WTC11 (cell line): ENCODE measurements around the gene ZEB2. TPM values are rescaled to one million over a fixed set of nuclear protein-coding genes. Genes with fewer than 3 reads are reported as not detected.

Source experiments
- ATAC-seq: fragments of 200-7000 bp; cut with Tn5 transposase; 2 replicates; pipeline ENCODE4 v1.10.0; 2021; ENCODE audit warnings: mild to moderate bottlenecking, moderate library complexity
- CTCF ChIA-PET: fragments of 300-600 bp; sonication (Branson Sonifier 250); formaldehyde crosslinking; loops from one replicate; lab custom pipeline; 2021; ENCODE audit warnings: antibody characterized with exemption; lab: Charles Lee
- POLR2A ChIA-PET: fragments of 350-600 bp; sonication (Branson Sonifier 250); formaldehyde crosslinking; loops from one replicate; lab custom pipeline; 2021; ENCODE audit warnings: antibody characterized with exemption; lab: Charles Lee
- DNase-seq: peaks from one replicate; pipeline ENCODE4 v3.0.0; 2021; ENCODE audit warnings: low spot score
- H3K27ac Mint-ChIP-seq: 2 replicates; pipeline ENCODE4 v1.8.0; 2021; ENCODE audit warnings: mixed read lengths
- H3K27me3 Mint-ChIP-seq: 2 replicates; pipeline ENCODE4 v1.8.0; 2021; ENCODE audit warnings: low read depth, mild to moderate bottlenecking, moderate library complexity, mixed read lengths
- H3K36me3 Mint-ChIP-seq: 2 replicates; pipeline ENCODE4 v1.8.0; 2021; ENCODE audit warnings: mixed read lengths
- H3K4me1 Mint-ChIP-seq: 2 replicates; pipeline ENCODE4 v1.8.0; 2022; ENCODE audit warnings: mixed read lengths
- H3K4me3 Mint-ChIP-seq: 2 replicates; pipeline ENCODE4 v1.8.0; 2021; ENCODE audit warnings: mild to moderate bottlenecking, moderate library complexity, mixed read lengths
- H3K9me3 Mint-ChIP-seq: 2 replicates; pipeline ENCODE4 v1.8.0; 2021; ENCODE audit warnings: mixed read lengths
- CTCF ChIP-seq: fragments of 200-600 bp; IDR thresholded peaks from 2 replicates; pipeline ENCODE4 v1.8.0; 2022; ENCODE audit warnings: antibody characterized with exemption
- FOXP1 ChIP-seq: sonication (generic); formaldehyde crosslinking; IDR thresholded peaks from 2 replicates; pipeline ENCODE4 v1.8.0; 2022; ENCODE audit warnings: missing genetic modification reagents, mild to moderate bottlenecking, moderate library complexity, borderline replicate concordance
- GABPB1 ChIP-seq: sonication (generic); formaldehyde crosslinking; IDR thresholded peaks from 2 replicates; pipeline ENCODE4 v1.8.1; 2023; ENCODE audit warnings: mild to moderate bottlenecking, missing genetic modification reagents
- GTF2I ChIP-seq: fragments of 250-450 bp; sonication (Bioruptor Pico); conservative IDR thresholded peaks from 2 replicates; pipeline ENCODE4 v1.4.0; 2021; ENCODE audit warnings: mild to moderate bottlenecking
- HMGA2 ChIP-seq: fragments of 250-450 bp; sonication (Bioruptor Pico); IDR thresholded peaks from 2 replicates; pipeline ENCODE4 v1.4.0; 2021; ENCODE audit warnings: mild to moderate bottlenecking, moderate library complexity
- MXD4 ChIP-seq: fragments of 250-450 bp; sonication (Bioruptor Pico); IDR thresholded peaks from 2 replicates; pipeline ENCODE4 v1.8.0; 2021; ENCODE audit warnings: mild to moderate bottlenecking, moderate library complexity, borderline replicate concordance
- NFYB ChIP-seq: sonication (generic); formaldehyde crosslinking; conservative IDR thresholded peaks from 2 replicates; pipeline ENCODE4 v1.8.0; 2022; ENCODE audit warnings: low read depth, missing genetic modification reagents
- NR1H2 ChIP-seq: sonication (generic); formaldehyde crosslinking; IDR thresholded peaks from 2 replicates; pipeline ENCODE4 v1.9.0; 2021; ENCODE audit warnings: mild to moderate bottlenecking, moderate library complexity, missing genetic modification reagents
- NR2C2 ChIP-seq: sonication (generic); formaldehyde crosslinking; IDR thresholded peaks from 2 replicates; pipeline ENCODE4 v1.8.0; 2022; ENCODE audit warnings: mild to moderate bottlenecking, missing genetic modification reagents
- NR3C1 ChIP-seq: sonication (generic); formaldehyde crosslinking; conservative IDR thresholded peaks from 2 replicates; pipeline ENCODE4 v1.8.1; 2023; ENCODE audit warnings: low read depth, mild to moderate bottlenecking, missing genetic modification reagents
- OVOL2 ChIP-seq: fragments of 250-450 bp; sonication (Bioruptor Pico); IDR thresholded peaks from 2 replicates; pipeline ENCODE4 v1.9.0; 2021; ENCODE audit warnings: mild to moderate bottlenecking, borderline replicate concordance
- PREB ChIP-seq: sonication (generic); formaldehyde crosslinking; IDR thresholded peaks from 2 replicates; pipeline ENCODE4 v1.8.1; 2022; ENCODE audit warnings: mild to moderate bottlenecking, missing genetic modification reagents, moderate library complexity, borderline replicate concordance
- RELA ChIP-seq: sonication (generic); formaldehyde crosslinking; IDR thresholded peaks from 2 replicates; pipeline ENCODE4 v1.8.1; 2022; ENCODE audit warnings: missing genetic modification reagents, mild to moderate bottlenecking, borderline replicate concordance
- SP1 ChIP-seq: sonication (generic); formaldehyde crosslinking; conservative IDR thresholded peaks from 2 replicates; pipeline ENCODE4 v1.8.1; 2022; ENCODE audit warnings: missing genetic modification reagents
- TEAD1 ChIP-seq: sonication (generic); formaldehyde crosslinking; IDR thresholded peaks from 2 replicates; pipeline ENCODE4 v1.8.0; 2022; ENCODE audit warnings: mild to moderate bottlenecking, missing genetic modification reagents
- TP53 ChIP-seq: sonication (generic); formaldehyde crosslinking; IDR thresholded peaks from 2 replicates; pipeline ENCODE4 v1.8.1; 2023; ENCODE audit warnings: mild to moderate bottlenecking, missing genetic modification reagents
- ZBTB21 ChIP-seq: sonication (generic); formaldehyde crosslinking; IDR thresholded peaks from 2 replicates; pipeline ENCODE4 v1.8.1; 2023; ENCODE audit warnings: mild to moderate bottlenecking, missing genetic modification reagents, borderline replicate concordance
- total RNA-seq: library from RNA; stranded (reverse); gene quantifications from 3 replicates; pipeline ENCODE4 v1.2.3, GENCODE V29; 2021
- TF ChIP-seq, protein P1 (sequence below): sonication (generic); formaldehyde crosslinking; IDR thresholded peaks from 2 replicates; pipeline ENCODE4 v1.8.0; 2022; ENCODE audit warnings: missing genetic modification reagents
- TF ChIP-seq, protein P2 (sequence below): sonication (generic); formaldehyde crosslinking; IDR thresholded peaks from 2 replicates; pipeline ENCODE4 v1.8.0; 2022; ENCODE audit warnings: mild to moderate bottlenecking, missing genetic modification reagents

Gene ZEB2
- total RNA-seq, 1 experiment from 2014 or later = 0.42 TPM

DNA sequence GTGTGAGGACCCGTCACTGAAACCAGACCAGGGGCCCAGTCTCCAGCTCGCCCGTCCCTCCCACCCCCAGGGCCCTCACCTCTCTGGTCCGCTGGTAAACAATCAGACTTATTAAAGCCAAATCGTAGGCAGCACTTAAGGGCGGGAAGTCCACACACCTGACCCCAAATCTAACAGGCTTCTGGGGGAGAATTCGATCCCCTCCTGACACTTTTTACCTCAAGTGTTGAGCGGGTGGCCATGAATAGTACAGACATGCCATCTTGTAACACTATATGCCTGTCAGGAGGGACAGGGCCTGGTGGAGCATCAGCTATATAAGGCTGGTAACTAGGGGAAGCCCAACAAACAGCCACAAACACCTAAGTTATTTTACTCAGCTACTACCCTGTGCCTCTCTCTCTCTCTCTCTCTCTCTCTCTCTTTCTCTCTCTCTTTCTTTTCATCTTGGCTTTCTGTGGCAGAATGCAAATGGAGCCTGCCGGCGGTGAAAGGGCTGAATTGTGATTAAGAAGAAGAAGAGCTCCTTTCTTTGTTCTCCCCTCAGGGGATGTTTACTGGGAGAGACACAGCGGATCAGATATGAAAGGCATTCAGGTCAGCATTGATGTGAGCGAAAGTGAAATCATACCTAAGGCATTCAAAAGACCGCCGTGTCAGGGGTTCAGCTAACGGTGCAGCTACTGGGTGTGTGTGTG is 9.5 kb downstream of the ZEB2 start (continued):
- TF ChIP-seq, protein P1, sequence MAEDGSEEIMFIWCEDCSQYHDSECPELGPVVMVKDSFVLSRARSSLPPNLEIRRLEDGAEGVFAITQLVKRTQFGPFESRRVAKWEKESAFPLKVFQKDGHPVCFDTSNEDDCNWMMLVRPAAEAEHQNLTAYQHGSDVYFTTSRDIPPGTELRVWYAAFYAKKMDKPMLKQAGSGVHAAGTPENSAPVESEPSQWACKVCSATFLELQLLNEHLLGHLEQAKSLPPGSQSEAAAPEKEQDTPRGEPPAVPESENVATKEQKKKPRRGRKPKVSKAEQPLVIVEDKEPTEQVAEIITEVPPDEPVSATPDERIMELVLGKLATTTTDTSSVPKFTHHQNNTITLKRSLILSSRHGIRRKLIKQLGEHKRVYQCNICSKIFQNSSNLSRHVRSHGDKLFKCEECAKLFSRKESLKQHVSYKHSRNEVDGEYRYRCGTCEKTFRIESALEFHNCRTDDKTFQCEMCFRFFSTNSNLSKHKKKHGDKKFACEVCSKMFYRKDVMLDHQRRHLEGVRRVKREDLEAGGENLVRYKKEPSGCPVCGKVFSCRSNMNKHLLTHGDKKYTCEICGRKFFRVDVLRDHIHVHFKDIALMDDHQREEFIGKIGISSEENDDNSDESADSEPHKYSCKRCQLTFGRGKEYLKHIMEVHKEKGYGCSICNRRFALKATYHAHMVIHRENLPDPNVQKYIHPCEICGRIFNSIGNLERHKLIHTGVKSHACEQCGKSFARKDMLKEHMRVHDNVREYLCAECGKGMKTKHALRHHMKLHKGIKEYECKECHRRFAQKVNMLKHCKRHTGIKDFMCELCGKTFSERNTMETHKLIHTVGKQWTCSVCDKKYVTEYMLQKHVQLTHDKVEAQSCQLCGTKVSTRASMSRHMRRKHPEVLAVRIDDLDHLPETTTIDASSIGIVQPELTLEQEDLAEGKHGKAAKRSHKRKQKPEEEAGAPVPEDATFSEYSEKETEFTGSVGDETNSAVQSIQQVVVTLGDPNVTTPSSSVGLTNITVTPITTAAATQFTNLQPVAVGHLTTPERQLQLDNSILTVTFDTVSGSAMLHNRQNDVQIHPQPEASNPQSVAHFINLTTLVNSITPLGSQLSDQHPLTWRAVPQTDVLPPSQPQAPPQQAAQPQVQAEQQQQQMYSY (CRISPR knock-in tag) = no peak
- TF ChIP-seq SP1 (CRISPR knock-in tag) (0 out of 2 replicates have a peak, but pooled peaks have one; percentile 25), NR3C1 (CRISPR knock-in tag) (no peak), RELA (CRISPR knock-in tag) (no peak), OVOL2 (CRISPR knock-in tag) (no peak), NR1H2 (CRISPR knock-in tag) (no peak), NR2C2 (no peak), CTCF (no peak), PREB (no peak), NFYB (CRISPR knock-in tag) (no peak)
- TF ChIP-seq, protein P2, sequence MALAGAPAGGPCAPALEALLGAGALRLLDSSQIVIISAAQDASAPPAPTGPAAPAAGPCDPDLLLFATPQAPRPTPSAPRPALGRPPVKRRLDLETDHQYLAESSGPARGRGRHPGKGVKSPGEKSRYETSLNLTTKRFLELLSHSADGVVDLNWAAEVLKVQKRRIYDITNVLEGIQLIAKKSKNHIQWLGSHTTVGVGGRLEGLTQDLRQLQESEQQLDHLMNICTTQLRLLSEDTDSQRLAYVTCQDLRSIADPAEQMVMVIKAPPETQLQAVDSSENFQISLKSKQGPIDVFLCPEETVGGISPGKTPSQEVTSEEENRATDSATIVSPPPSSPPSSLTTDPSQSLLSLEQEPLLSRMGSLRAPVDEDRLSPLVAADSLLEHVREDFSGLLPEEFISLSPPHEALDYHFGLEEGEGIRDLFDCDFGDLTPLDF (CRISPR knock-in tag) = no peak

DNA sequence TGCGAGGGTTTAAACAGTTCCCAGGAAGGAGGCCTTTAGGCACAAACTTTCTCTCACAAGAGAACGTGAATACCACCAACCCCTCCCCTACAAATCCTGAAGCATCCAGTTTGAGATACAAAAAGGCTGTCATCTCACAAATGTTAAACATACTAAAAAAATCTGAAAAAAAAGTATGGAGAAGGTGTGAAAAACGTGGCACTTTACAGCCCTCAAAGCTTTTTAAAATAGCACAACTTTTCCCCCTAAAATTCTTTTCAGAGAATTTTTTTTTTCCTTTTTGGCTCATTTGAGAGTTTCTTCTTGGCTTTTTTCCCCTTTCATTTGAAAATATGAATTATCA is 10.1 kb downstream of the ZEB2 start:
- H3K4me3 Mint-ChIP-seq = no peak overlapping the region; the same call in 1 of the 2 replicates

GRCh38 chr2:144509001-144509878 is 10.7 kb downstream of the ZEB2 start:
- ATAC-seq = no peak
- CTCF ChIA-PET = interaction anchor here (1.4 to 1.5 kb wide), 2 partner anchors 59 to 60 kb away, joined by 6 to 13 read pairs; no protein-coding TSS in a partner anchor
- Mint-ChIP-seq H3K9me3 (no peaks in the 10 kb centered on the region), H3K4me1 (peaks cover 78% of the 10 kb centered on the region), H3K36me3 (no peaks in the 10 kb centered on the region), H3K27ac (no peak overlapping the region), H3K4me3 (peak overlapping the region; percentile 28), H3K27me3 (peaks cover 63% of the 10 kb centered on the region)
- POLR2A ChIA-PET = no interaction called here
- no peak for DNase-seq
- TF ChIP-seq MXD4 (CRISPR knock-in tag) (no peak), TP53 (CRISPR knock-in tag) (no peak), ZBTB21 (CRISPR knock-in tag) (no peak), NR3C1 (CRISPR knock-in tag) (no peak), GTF2I (no peak), FOXP1 (CRISPR knock-in tag) (no peak)

More for the DNA sequence above, 10.1 kb downstream of the ZEB2 start:
- H3K9me3 Mint-ChIP-seq = no peaks in the 10 kb centered on the region
- H3K27me3 Mint-ChIP-seq = peaks cover 69% of the 10 kb centered on the region
- no peak for DNase-seq
- ChIA-PET POLR2A (interaction anchor here (0.5 to 0.9 kb wide), 4 partner anchors 15 to 909 kb away, joined by 3 to 7 read pairs (median 3); no protein-coding TSS in a partner anchor), CTCF (interaction anchor here (1.5 kb wide), 1 partner anchor 60 kb away, joined by 13 read pairs; no protein-coding TSS in a partner anchor)
- TF ChIP-seq TEAD1 (CRISPR knock-in tag) = no peak
- TF ChIP-seq HMGA2 = no peak
- TF ChIP-seq GABPB1 (CRISPR knock-in tag) = no peak
- H3K36me3 Mint-ChIP-seq = no peaks in the 10 kb centered on the region
- ATAC-seq = no peak
- no peak overlapping the region for H3K27ac Mint-ChIP-seq
- H3K4me1 Mint-ChIP-seq = peaks cover 78% of the 10 kb centered on the region
